SW480 (cell line): ENCODE results near the gene LRRC4C.

Experiments used
- DNase-seq: peaks from one replicate; pipeline ENCODE4 v3.0.0-alpha.2; 2016; ENCODE audit warnings: low spot score

The LRRC4C gene

GRCh38 chr11:41459465-41460401 lies at the start of gene LRRC4C:
LRRC4C (minus strand) TSS chr11:41459652.
- DNase-seq, result no peak

- no peak for DNase-seq
These were observed 48.7 kb upstream of the LRRC4C start for GRCh38 chr11:41508121-41508520.

DNA sequence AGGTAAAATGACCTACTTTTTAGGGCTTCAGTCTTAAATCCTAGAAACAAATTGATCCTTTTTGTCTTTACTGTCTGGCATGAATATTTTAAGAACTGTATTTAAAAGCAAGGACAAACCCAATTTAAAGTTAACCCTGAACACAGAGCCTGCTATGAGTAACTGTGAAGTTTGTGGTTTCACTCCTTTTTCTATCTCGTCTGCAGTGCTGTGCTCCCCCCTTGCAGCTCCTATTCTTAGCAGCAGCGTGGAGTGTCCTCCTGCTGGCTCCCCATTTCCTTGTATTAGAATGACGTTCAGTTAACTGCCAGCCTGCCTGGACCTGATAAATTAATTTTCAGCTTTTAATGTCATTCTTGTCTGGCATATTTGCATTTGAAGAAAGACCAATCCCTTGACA lies 40.0 kb upstream of the LRRC4C start:
- DNase-seq, result no peak

GRCh38 chr11:41498726-41499125 lies 39.3 kb upstream of the LRRC4C start:
- DNase-seq, result peak; percentile 7

GRCh38 chr11:41497974-41498373 lies 38.5 kb upstream of the LRRC4C start:
- DNase-seq, result no peak

- no peak for DNase-seq
These were observed 35.3 kb upstream of the LRRC4C start for GRCh38 chr11:41494716-41495115.

DNA sequence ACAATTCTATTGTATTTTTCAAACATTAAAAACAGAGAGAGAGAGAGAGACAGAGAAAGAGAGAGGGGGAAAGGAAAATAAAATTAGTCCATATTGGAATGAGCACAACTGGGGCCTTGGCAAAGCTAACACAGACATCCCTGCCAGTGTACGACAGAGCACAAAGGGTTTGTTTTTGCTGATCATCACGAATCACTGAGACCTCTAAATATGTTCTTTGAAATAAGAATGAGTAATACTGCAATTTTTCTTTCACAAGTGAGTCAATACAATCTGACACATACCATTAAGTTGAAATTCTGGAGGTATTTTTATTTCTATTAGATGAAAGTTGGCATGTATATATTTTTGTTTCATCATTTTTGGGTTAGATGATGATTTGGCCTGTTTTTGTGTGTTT lies 27.0 kb upstream of the LRRC4C start:
- no peak for DNase-seq

- DNase-seq, result no peak
These were observed 24.5 kb upstream of the LRRC4C start for GRCh38 chr11:41483956-41484355.

GRCh38 chr11:41479179-41479578 lies 19.7 kb upstream of the LRRC4C start:
- DNase-seq, result no peak

GRCh38 chr11:41461057-41461681 lies 1.7 kb upstream of the LRRC4C start:
- DNase-seq, result peak; percentile 17

- DNase-seq, result no peak
These were observed 811 bp downstream of the LRRC4C start for GRCh38 chr11:41458641-41459040.

DNA sequence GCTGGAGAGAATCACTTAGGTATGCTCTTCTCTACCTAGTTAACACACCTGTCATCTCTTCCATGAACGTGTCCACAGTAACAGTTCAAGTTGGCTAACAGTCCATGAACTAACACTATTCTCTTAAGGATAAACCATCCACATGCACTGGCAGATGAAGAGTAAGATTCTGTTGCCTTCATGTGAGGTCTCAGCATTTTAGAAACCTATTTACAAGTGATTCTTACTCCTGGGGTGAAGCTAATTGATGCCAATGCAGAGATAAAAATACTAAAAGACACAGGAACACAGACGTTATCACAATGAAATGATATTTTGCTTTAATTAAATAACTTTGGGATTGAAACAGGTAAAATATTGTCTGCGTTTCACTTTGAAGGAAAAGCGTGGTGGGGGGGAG lies 1.3 kb downstream of the LRRC4C start:
- no peak for DNase-seq

DNA sequence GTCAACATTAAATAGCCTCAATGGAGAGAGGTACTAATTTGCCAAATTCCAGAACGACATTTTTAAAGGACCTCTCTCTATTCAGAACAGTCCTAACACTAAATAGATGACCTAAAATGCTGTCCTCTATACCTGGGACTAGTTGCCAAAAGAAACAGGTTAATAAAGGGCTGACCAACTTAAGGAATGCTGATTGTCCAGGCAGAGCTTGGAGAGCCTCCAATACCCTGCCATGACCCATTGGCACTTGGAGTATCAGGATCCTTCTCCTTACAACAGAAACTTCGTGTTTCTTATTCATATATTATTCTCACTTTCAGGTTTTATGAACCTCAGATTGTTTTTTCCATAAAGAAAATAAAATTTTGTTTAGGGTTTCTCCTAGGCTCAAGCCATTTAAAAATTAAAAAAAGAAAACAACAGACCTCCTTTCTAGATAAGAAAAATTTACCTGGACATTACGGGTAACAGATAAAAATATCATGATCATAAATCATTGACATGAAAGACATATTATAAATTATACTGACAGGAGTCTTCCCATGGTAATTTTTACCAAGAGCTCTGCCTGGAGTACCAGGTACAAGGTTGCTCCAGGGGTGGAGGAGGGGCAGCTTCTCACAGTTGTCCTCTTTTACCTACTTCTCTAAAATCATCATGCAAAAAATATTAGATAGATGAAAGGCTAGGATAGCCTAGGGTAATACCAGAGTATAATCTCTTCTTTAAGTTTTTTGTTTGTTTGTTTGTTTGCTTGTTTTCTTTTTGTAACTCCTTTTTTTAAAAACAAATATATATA lies 2.0 kb downstream of the LRRC4C start:
- no peak for DNase-seq

- DNase-seq, result no peak
These were observed 3.2 kb downstream of the LRRC4C start for GRCh38 chr11:41456269-41456668.

DNA sequence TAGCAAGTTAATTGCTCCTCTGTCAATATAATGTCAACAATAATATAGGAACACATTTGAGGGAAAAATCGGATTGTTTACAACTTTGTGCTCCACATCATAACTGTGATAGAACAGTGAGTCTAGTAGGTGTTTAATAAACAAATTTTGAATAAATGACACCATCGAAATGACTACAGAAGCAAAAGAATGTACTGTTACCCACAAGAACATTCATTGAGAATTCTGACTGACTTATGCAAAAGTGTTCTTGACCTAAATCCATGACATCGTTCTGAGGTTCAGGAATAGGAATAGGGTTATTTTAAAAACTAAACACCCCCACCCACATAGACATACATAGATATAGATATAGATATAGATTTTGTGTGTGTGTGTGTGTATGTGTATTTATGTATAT lies 8.4 kb downstream of the LRRC4C start:
- no peak for DNase-seq

- DNase-seq, result no peak
These were observed 9.9 kb downstream of the LRRC4C start for GRCh38 chr11:41449483-41450050.

- no peak for DNase-seq
These were observed 12.9 kb downstream of the LRRC4C start for GRCh38 chr11:41446566-41446965.

DNA sequence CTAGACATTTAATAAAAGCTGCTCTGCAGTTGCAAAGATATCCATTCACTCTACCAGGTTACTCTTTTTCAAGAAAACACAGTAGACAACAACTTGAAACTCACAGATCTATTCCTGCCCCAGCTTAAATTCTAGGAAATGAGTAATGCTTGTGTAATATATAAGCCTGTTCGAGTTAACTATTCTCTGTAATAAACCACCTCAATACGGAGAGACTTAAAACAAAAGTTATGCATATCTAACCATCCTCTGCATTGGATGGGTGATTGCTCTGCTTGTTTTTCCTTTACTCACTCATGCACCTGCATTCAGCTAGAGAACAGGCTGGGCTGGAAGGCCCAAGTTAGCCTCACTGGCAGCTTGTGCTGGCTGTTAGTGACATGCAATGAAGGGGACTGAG lies 13.3 kb downstream of the LRRC4C start:
- no peak for DNase-seq

- no peak for DNase-seq
These were observed 22.4 kb downstream of the LRRC4C start for GRCh38 chr11:41437006-41437490.

- DNase-seq, result no peak
These were observed 23.9 kb downstream of the LRRC4C start for GRCh38 chr11:41435531-41435930.

- DNase-seq, result no peak
These were observed 27.7 kb downstream of the LRRC4C start for GRCh38 chr11:41431784-41432183.

DNA sequence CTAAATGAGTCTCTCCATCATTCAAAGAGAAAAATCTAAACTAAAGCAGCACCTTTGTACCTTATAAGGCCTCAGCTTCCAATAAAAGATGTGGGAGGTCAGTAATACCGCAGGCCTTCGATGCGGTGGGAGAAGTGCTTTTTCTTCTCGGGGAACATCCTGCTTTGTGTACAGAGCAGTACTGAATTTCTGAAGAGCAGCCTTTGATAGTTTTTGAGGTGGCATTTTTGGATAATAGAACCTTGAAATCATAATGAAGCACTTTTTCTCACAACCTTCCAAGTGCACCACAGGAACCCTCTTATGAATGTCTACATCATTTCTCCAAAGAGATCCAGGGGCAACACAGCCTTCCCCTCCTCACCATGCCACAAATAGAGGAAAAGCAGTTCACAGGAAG lies 39.6 kb downstream of the LRRC4C start:
- no peak for DNase-seq
